ENCODE measurements around the gene VPS13D.

VPS13D gene

DNA sequence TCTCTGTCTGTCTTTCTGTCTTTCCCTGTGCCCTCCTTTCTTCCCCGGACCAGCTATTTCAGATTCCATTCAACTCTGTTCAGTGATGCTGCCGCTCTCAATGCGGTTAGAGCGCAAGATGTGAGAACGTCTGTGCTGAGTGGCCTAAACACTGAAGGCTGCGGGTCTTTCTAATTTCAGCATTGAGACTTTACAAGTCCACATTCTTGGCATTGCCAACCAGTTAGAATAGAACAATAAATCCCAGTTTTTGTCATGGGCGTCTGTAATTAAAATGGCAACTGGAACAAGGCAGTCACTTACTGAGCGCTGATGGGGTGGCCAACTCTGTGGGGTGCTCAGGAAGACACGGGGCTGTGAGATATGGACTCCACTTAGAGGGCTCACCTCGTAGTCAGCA is 275.4 kb downstream of the VPS13D start:
- no peak for ATAC-seq (ENCODE audit: insufficient read depth, low read depth)
- Histone ChIP-seq H3K9ac (ENCODE audit: low read depth, low read length) (no peak overlapping the region), H4K20me1 (ENCODE audit: insufficient read depth, low read length) (no peaks in the 10 kb centered on the region), H3K27ac (ENCODE audit: low read length) (no peak overlapping the region; the same call in 1 of the 2 replicates), H3K4me3 (ENCODE audit: low read depth in 1 of 2, low read length in 2 of 2) (no peak overlapping the region), H3K9me3 (ENCODE audit: insufficient read depth, low read length, severe bottlenecking) (no peaks in the 10 kb centered on the region), H2AFZ (ENCODE audit: low read depth, low read length) (no peak overlapping the region), H3K27me3 (ENCODE audit: insufficient read depth, low read length, poor library complexity) (no peaks in the 10 kb centered on the region), H3K4me2 (ENCODE audit: insufficient read depth, low read length) (no peak overlapping the region), H3K79me2 (ENCODE audit: insufficient read depth, low read length) (no peaks in the 10 kb centered on the region), H3K36me3 (ENCODE audit: insufficient read depth, low read length) (peaks cover 32% of the 10 kb centered on the region), H3K4me1 (ENCODE audit: insufficient read depth, low read length) (peaks cover 20% of the 10 kb centered on the region)
- TF ChIP-seq EZH2 (IDR thresholded peaks at IDR 0.05; ENCODE audit: borderline replicate concordance, low read depth, low read length, severe bottlenecking) = no peak
- TF ChIP-seq, protein P1, sequence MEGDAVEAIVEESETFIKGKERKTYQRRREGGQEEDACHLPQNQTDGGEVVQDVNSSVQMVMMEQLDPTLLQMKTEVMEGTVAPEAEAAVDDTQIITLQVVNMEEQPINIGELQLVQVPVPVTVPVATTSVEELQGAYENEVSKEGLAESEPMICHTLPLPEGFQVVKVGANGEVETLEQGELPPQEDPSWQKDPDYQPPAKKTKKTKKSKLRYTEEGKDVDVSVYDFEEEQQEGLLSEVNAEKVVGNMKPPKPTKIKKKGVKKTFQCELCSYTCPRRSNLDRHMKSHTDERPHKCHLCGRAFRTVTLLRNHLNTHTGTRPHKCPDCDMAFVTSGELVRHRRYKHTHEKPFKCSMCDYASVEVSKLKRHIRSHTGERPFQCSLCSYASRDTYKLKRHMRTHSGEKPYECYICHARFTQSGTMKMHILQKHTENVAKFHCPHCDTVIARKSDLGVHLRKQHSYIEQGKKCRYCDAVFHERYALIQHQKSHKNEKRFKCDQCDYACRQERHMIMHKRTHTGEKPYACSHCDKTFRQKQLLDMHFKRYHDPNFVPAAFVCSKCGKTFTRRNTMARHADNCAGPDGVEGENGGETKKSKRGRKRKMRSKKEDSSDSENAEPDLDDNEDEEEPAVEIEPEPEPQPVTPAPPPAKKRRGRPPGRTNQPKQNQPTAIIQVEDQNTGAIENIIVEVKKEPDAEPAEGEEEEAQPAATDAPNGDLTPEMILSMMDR (IDR thresholded peaks at IDR 0.05; ENCODE audit: borderline replicate concordance, extremely low read depth, low read length, poor library complexity, severe bottlenecking) = no peak
- no peak for DNase-seq

DNA sequence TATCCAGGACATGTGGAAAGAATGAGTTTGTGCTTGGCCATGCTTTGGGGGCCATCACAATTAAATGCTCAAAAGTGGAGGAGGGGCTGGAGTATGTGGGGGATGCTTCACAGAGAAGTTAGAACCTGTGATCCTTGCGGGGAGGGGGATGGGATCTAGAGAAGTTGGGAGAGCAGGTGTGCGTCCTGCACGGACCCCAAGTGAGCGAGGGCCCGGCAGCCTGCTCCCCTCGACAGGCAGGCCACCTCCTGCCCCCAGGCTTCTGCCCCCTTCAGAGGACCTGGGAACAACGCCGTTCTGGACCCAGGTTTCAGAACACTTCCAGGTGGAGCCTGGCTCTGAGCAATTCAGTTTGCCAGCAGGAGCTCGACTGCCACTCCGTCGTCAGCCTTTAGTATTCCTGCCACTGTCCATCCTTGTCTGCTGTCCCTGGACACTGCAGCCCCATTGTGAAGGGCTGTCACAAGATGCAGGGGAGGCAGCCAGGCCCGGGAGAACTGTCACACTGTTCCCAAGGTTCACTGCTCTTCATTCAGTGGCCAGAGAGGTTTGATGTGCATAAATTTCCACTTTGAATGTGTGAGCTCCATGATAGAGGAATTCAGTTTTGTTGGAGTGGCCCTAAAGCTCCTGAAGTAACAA is 275.9 kb downstream of the VPS13D start:
- H3K4me3 ChIP-seq (ENCODE audit: low read depth in 1 of 2, low read length in 2 of 2) = no peak overlapping the region
- H2AFZ ChIP-seq (ENCODE audit: low read depth, low read length) = no peak overlapping the region
- no peaks in the 10 kb centered on the region for H3K9me3 ChIP-seq (ENCODE audit: insufficient read depth, low read length, severe bottlenecking)
- no peaks in the 10 kb centered on the region for H3K27me3 ChIP-seq (ENCODE audit: insufficient read depth, low read length, poor library complexity)
- H3K36me3 ChIP-seq (ENCODE audit: insufficient read depth, low read length) = peaks cover 32% of the 10 kb centered on the region
- H3K27ac ChIP-seq (ENCODE audit: low read length) = peak overlapping the region; percentile 51; the same call in 1 of the 2 replicates
- TF ChIP-seq, protein P1 (IDR thresholded peaks at IDR 0.05; ENCODE audit: borderline replicate concordance, extremely low read depth, low read length, poor library complexity, severe bottlenecking) = no peak
- no peak for TF ChIP-seq EZH2 (IDR thresholded peaks at IDR 0.05; ENCODE audit: borderline replicate concordance, low read depth, low read length, severe bottlenecking)
- ATAC-seq (ENCODE audit: insufficient read depth, low read depth) (no peak), DNase-seq (no peak)
- H3K9ac ChIP-seq (ENCODE audit: low read depth, low read length) = no peak overlapping the region
- no peaks in the 10 kb centered on the region for H4K20me1 ChIP-seq (ENCODE audit: insufficient read depth, low read length)
- no peak overlapping the region for H3K4me2 ChIP-seq (ENCODE audit: insufficient read depth, low read length)
- H3K4me1 ChIP-seq (ENCODE audit: insufficient read depth, low read length) = peaks cover 25% of the 10 kb centered on the region
- no peaks in the 10 kb centered on the region for H3K79me2 ChIP-seq (ENCODE audit: insufficient read depth, low read length)

DNA sequence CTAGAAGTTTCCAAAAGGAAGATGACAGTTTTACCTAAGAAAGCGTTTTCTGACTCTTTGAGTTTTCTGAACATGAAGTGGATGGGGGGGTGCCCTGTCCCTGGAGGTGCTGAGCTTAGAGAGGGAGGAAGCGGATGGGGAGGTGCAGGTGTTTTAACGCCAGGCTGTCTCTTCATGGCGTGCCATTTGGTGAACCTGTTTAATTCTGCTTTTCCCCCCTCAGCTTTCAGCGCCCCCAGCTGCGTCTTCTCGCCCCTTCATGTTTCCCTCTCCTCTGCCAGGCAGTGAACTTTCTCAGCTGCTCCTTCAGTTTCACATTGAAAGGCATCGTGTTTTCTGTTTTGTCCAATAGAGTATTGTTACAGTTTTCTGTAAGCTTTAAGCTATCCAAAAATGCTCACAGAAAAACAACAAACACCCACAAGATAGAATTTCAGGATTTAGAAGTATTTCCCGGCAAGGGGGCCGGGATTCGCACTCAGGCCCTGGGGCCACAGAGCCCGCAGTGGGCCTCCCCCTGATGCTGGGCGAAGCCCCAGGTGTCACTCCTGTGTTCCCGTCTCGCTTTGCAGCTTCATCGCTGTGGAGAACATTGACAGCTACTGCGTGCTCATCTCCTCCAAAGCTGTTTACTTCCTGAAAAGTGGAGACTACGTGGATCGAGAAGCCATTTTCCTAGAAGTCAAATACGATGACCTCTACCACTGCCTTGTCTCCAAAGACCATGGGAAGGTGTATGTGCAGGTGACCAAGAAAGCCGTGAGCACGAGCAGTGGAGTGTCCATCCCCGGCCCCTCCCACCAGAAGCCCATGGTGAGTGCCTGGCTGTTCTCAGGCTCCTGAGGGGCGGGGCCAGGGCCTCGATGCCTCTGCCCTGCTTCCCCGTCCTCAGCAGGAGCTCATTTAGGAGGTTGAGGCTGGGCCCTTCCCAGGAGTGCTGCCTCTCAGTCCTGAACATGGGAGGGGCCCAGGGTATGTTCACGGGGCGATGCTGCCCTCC is 276.8 kb downstream of the VPS13D start:
- ATAC-seq (ENCODE audit: insufficient read depth, low read depth) = no peak
- no peak for DNase-seq
- H2AFZ ChIP-seq (ENCODE audit: low read depth, low read length) = no peak overlapping the region
- H3K27me3 ChIP-seq (ENCODE audit: insufficient read depth, low read length, poor library complexity) = no peaks in the 10 kb centered on the region
- H3K4me1 ChIP-seq (ENCODE audit: insufficient read depth, low read length) = peaks cover 27% of the 10 kb centered on the region
- H3K4me2 ChIP-seq (ENCODE audit: insufficient read depth, low read length) = no peak overlapping the region
- H3K9ac ChIP-seq (ENCODE audit: low read depth, low read length) = no peak overlapping the region
- H3K27ac ChIP-seq (ENCODE audit: low read length) = no peak overlapping the region
- peaks cover 30% of the 10 kb centered on the region for H3K36me3 ChIP-seq (ENCODE audit: insufficient read depth, low read length)
- TF ChIP-seq, protein P1 (IDR thresholded peaks at IDR 0.05; ENCODE audit: borderline replicate concordance, extremely low read depth, low read length, poor library complexity, severe bottlenecking) = no peak
- no peaks in the 10 kb centered on the region for H4K20me1 ChIP-seq (ENCODE audit: insufficient read depth, low read length)
- H3K79me2 ChIP-seq (ENCODE audit: insufficient read depth, low read length) = no peaks in the 10 kb centered on the region
- no peak overlapping the region for H3K4me3 ChIP-seq (ENCODE audit: low read depth in 1 of 2, low read length in 2 of 2)
- H3K9me3 ChIP-seq (ENCODE audit: insufficient read depth, low read length, severe bottlenecking) = no peaks in the 10 kb centered on the region
